GM18507 (cell line): ENCODE data around the gene GID8.

Experiments used
- DNase-seq: peaks from one replicate; pipeline ENCODE4 v3.0.0; 2011; ENCODE audit warnings: low read depth; ENCODE audit not compliant: insufficient read length; ENCODE audit errors: extremely low spot score
- FAIRE-seq: peaks from 2 replicates; lab custom pipeline; 2011; peaks lifted over from hg19 to GRCh38; lab: Jason Lieb, UNC

Gene GID8

DNA sequence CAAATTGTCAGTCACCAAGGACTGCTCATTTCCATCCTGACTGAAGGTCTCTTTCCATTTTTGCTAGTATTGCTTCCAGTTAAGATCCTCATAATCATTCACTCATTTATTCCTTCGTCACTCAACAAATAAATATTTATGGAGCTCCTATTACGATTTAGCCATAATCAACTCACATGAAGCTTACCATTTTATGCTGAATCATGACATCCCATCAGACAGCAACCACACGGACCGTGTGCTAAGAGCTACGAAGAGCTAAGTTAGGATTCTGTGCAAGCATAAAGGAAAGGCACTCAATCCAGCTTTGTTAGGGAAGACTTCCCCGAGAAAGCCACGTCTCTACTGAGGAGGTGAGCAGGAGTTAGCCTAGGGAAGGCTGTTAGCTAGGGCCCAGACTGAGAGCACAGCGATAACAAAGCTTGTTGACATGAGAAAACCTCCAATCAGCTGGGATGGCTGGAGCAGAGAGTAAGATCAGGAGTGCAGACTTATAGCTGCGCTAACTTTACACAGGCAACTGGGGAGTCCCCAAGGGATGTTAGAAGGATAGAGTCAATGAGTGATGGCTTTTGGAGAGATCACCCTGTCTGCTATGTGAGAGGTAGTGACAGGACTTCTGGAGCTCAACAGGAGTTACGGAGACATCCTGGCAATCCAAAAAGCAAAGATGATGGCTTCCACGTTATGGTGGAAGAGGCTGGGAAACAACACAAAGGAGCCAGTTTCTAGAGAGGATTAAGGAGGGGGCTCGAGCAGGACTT is 2.6 kb upstream of the GID8 start:
- FAIRE-seq, result no peak
- DNase-seq, result no peak

DNA sequence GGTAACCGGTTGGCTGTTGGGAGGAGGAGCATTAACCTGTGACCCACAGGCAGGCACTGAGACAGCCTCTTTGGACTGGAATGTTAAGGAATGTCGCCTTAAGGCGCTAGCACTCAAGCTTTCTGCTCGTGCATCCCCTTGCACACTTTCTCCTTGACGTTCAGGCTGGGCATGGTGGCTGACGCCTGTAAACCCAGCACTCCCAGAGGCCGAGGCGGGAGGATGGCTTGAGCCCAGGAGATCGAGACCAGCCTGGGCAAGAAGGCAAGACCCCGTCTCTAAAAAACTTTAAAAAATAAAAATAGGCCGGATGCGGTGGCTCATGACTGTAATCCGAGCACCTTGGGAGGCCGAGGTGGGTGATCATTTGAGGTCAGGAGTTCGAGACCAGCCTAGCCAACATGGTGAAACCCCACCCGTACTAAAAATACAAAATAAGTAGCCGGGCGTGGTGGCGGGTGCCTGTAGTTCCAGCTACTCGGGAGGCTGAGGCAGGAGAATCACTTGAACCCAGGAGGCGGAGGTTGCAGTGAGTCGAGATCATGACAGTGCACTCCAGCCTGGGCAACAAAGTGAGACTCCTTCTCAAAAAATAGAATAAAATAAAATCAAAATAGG is 1.9 kb upstream of the GID8 start:
- FAIRE-seq, result no peak
- no peak for DNase-seq

DNA sequence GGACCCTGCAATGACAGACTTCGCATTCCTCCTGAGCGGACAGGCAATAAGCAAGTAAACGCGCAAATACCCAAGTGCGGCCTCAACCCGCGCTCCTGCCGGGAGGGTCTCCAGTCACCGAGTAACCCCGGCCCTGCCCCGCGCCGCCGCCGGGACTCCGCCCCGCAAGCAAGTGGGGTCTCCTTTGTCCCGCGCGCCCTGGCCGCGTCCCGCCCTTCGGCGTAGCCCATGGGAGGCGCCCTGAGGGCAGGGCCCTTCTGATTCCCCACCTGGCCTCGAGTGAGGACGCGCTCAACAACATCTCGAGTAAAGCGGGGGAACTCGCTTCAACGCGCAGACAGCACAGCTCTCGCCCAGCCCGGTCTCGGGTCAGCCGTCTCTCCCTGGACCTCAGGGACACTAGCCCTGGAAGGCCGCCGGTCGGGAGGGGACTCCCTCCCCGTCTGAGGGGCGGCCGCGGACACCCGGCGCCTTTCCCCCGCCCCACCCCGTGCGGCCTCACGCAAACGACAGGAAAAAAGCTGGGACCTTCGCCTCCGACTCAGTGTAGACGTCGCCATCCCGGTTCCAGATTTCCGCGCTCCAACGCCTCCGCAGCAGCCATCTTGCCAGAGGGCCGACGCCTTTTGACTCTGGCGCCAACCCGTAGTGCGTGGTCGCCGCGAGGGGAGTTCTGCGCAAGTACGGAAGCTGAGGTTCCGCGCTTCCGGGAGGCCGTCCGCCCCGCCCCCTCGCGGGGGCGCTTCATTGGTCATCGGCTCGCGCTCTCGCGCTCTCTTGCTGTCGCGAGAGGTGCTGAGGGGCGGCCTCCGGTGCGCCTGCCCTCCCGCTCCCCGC is 461 bp upstream of the GID8 start:
- peak; percentile 93 for FAIRE-seq
- DNase-seq, result peak; percentile 88

DNA sequence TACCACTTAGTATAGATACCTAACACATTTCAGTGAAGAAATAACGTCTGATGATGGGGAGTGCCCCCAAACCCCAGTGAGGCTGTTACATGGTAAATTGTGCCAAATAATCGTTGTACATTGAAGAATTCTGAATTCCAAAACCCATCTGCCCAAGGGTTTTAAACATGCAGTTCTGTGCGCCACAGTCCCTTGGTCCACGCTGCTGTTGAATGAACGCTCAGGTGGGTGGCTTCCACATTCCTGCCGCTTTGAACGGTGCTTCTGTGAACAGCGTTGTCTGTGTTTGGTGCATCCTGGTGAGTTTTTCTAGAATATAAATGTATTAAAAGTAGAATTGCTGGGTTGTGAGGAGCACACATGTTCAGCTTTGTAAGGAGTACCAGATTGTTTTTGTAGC is 2.9 kb downstream of the GID8 start:
- FAIRE-seq (no peak), DNase-seq (no peak)

DNA sequence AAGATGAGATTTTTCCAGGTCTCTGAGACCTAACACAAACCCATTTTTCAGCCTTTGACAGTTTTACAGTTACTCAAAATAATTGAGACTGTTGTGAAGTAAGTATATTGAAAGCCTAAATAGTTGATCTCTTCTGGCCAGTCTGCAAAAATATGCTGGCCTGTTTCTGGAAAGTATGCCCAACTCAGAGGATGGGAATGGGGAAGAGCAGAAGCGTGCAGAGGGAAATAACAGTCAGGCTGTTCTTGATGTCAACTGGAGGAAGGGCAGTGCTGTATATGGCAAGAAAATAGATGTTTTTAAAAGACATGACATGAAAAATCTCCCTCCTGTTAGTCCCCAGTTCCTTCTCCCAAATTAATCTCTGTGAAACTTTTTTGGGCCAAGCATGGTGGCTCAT is 3.8 kb downstream of the GID8 start:
- DNase-seq (no peak), FAIRE-seq (no peak)

DNA sequence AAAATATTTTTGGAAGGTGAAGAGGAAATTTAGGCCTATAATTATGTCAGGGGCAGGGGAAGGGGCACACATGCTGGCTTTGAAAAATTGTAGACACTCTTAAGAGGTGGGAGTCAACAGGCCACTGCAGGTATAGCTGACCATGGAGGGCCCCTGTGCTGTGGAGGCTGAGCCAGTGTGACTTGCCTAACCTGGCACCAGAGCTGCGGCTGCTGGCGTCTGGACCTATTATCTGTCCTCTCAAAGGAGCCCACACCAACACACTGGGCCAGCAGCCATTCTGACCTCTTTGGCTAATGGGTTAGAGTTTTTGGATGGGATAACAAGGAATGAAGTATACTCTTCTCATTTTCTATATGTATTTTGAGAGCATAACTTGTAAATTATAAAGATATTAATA is 4.5 kb downstream of the GID8 start:
- DNase-seq, result no peak
- no peak for FAIRE-seq

DNA sequence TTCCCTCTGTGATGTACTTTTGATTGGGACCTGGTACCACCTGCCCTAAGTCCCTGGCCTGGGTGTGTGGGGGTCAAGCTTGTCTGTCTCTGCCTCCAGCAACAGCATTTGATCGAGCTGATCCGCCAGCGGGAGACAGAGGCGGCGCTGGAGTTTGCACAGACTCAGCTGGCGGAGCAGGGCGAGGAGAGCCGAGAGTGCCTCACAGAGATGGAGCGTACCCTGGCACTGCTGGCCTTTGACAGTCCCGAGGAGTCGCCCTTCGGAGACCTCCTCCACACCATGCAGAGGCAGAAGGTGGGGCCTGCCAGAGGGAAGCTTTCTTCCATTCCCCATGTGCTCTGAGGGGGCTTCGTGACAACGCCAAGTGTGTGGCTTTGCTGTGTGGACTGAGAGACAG is 5.4 kb downstream of the GID8 start:
- no peak for DNase-seq
- FAIRE-seq, result no peak

DNA sequence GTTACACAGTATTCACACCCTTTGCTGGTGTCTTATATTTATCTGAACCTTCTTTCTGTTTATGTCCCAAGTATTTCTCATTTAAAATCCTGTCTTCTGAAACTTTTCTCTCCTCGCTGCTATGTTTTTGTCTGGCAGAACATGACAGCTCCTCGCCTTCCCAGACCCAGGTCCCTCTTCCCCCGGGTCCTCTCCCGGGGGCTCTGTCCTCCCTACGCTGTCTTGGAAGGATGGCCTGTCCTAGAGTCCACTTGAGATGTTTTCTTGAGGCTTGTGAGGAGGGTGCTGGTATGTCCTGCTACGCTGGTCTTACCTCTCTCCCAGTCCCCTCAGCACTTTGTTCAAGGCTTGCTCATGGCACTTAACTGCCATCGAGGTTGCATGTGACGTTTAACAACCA is 6.2 kb downstream of the GID8 start:
- DNase-seq (no peak), FAIRE-seq (no peak)

DNA sequence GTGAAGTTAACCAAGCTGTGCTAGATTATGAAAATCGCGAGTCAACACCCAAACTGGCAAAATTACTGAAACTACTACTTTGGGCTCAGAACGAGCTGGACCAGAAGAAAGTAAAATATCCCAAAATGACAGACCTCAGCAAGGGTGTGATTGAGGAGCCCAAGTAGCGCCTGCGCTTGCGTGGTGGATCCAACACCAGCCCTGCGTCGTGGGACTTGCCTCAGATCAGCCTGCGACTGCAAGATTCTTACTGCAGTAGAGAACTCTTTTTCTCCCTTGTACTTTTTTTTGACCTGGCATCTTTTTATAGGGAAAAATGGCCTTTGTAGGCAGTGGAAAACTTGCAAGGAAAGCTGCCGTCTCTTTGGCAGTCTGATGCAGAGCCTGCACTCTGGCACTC is 6.8 kb downstream of the GID8 start:
- FAIRE-seq (no peak), DNase-seq (no peak)

DNA sequence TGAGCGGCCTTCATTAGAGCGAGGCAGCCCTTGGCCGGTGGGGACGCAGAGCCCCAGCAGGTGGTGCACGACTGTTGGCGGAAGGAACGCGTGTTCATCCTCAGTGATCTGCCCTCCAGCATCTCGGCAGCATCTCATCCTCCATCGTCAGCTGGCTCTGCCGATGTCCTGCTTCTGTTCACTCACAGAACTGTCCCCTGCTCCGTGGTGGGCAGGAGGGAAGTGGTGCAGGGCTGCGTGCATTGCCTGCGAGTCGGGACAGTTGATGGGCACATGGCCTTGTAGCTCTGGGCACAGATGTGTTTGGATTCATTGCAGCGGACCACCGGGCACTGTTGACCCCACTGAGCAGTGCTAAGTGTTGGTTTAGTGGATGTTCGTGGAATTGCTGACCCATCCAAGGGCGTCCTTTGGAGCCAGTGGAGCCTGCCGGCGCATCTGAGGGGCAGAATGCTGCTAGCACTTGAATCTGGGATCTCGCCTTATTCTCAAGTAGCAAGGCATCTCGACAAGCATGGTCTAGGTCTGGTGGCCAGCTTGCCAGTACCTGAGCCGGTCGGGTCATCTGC is 7.9 kb downstream of the GID8 start:
- DNase-seq (no peak), FAIRE-seq (no peak)

DNA sequence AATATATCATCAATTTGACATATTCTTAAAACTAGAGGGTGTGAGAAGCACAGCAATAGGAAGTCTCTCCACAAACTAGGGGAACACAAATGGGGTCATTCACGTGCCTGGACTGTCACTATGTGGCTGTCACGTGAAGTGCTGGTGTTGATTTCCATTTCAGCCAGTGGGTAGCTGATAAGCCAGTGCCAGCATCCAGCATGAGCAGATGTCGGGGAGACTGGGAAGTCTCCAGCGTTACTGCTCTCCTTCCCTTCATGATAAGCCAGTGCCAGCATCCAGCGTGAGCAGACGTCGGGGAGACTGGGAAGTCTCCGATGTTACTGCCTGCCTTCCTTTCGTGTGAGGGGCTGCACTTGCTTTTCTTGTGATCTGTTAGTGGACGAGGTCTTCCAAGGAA is 9.0 kb downstream of the GID8 start:
- DNase-seq (no peak), FAIRE-seq (no peak)

DNA sequence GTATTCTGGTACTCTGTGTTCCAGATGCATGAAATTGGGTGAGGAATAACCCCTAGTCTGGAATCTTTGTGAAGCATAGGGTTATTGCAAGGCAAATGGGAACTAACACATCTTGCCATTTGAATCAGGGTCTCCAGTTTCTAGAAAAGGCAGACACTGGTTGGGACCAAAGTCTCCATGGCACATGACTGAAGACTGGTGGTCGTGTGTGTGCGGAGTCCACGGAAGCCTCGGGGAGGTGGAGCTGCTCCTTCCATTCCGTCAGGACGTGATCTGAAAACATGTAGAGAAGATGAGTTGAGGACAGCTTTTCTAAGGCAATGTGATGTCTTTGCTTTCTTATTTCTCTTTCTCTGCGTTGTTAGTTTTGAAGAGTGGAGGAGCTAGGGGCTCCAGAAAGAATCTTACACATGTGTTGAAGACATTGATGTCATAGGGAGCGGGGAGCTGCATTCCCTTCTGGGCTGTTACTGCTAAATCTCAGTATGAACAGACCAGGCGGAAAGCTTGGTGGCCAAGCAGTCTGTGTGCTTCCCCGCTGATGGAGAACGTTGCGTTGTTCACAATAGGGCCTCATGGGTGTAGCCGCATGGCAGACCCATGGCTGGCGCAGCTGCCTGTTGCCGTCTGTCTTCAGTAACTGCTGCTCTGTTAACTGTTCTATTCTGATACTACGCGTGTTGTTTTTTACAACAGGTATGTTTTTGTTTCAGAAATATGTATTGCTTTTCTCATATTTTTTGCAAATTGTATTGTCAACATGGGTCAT is 9.8 kb downstream of the GID8 start:
- DNase-seq, result no peak
- FAIRE-seq, result no peak

DNA sequence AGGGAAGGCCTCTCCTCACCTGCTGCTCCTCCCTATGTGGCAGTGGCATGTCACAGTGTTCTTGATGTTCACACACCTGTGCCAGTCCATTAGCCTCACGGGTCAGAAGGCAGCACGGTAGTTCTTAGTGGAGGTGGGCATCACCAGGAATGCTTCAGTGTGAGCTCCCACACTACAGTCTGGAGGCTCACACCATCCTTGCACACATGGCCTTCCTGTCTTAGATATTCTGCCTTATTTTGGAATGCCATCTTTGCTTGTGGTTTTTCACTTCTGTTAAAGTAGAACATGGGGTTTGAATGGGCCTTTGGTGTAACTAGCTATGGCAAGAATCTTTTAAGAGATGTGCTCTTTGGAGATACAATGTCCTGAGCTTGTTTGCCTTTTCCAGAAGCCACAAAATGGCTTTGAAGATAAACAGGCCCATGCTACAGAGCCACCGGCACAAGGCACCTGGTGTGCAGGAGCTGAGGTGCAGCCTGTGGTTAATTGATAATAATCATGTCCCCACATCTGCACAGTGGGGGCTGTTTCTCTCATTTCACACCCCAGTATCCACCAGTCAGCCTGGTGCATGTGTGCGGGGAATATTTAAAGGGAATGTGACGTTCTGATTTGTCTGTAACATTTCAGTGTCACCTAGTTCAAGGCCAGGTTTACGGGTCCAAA is 11.3 kb downstream of the GID8 start:
- FAIRE-seq (no peak), DNase-seq (no peak)

DNA sequence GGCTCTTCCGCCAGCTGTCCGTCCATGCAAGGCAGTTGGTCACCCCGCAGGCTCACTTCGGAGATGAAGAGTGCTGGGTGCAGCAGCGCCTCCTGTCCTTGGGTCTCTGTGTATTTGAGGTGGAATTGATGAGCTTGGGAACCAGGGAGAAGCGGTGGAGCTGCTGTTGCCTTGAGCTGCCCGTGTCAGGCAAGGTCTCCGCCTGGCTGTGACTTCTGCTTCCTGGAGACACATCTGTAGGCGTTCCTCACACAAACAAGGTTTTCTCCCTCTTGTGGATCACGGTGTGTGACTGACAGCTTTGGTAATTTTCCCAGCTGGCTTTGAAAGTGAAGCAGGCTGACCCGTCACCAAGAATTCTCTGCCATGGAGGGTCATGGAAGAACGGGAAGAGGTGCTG is 12.0 kb downstream of the GID8 start:
- DNase-seq, result no peak
- FAIRE-seq, result no peak

DNA sequence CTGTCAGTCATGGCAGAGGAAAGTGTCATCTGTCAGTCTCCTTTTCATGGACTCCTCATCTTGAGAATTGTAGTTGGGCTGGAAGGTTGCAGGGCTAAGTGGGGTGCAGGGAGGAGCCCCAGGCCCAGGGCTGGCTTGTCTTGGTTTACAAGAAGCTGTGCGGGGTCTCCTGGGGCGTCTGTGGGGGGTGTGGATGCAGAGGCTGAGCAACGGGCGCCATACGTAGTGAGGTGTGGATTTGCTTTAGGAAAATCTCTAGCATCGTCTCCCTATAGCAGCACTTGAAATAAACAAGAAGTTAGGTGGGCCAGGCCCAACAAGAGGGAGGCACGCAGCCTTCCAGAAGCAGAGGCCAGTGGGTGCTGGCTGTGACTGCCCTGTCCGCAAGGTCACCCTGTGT is 12.8 kb downstream of the GID8 start:
- FAIRE-seq (no peak), DNase-seq (no peak)

DNA sequence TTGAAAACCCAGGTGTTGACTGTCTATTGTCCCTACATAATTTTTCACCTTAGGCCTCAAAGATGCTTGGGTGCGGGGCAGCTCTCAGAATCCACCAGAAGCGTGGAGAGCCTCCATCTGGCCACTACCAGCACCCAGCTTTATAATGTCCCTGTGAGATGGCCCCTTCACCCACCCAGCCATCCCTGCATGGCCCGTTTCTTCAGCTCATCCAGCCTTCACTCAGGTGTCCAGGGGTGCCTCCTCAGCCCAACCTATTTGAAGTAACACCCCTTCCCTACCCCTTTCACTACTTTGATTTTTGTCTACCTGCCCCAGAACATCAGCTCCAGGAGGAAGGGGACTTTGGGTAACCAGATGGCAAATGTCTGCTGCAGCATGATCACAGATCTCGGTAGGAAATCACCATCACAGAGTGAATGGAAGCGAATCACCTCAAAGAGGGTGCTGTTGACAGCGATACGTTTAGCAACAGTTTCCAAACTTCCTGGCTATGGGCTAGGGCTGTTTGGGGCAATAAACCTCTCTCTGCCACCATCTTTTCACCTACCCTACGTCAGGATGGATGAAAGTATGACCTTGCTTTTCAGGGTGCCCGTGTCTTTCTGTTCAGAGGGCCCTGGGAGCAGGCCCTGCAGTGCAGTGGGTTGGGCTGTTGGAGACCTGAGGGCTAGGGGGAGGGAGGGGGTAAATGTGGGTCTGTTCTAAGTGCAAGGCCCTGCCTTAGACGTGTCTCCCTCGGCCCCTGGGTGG is 13.4 kb downstream of the GID8 start:
- DNase-seq, result no peak
- FAIRE-seq, result no peak

DNA sequence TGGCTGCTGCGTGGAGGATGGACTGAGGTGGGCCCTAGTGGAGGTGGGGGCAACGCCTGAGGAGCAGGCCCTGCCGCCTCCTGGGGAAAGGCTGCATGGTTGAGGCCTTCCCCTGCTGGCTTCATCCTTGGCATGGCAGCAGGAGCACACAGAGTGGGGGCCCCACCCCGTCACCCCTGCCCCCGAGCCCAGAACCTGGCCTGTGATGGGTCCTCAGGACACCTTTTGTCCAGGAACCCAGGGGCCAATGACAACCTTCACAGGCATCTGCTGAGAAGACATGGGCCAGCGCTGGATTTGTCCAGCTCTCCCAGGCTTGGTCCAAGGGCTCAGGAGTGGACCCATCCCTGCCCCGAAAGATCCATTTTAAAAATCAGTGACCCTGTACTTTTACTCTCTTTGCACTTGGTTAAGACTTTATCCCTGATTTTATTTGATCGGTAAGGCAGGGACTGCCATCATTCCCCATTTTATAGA is 14.0 kb downstream of the GID8 start:
- FAIRE-seq (no peak), DNase-seq (no peak)

DNA sequence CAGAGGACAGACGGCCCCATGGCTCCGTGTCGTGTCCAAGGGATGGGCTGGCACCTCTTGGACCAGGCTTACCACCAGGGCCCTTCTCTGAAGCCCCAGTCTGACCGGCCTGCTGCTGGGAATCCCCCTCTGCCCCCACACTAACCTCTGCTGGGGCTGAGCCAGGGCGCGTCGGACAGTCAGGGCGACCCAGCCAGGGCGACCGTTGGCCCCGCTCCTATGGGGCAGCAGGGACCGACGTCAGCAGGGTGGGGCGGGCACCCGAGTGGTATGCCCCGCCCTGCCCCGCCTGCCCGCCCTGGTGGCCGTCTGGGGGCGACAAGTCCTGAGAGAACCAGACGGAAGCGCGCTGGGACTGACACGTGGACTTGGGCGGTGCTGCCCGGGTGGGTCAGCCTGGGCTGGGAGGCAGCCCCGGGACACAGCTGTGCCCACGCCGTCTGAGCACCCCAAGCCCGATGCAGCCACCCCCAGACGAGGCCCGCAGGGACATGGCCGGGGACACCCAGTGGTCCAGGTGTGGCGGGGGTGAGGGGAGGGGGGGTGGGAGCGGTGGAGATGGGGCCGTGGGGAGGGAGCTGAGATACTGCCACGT is 14.5 kb downstream of the GID8 start, which contains the start of gene SLC17A9:
Gene SLC17A9 (plus strand): TSS at position 337 of the 595 bp plus-strand sequence. CDS start 122 bp downstream, at position 459.
- DNase-seq, result peak; percentile 76

More for the DNA sequence above, 14.5 kb downstream of the GID8 start, which contains the start of gene SLC17A9:
- peak; percentile 57 for FAIRE-seq
